ENCODE data around the gene AHDC1.

Gene AHDC1

DNA sequence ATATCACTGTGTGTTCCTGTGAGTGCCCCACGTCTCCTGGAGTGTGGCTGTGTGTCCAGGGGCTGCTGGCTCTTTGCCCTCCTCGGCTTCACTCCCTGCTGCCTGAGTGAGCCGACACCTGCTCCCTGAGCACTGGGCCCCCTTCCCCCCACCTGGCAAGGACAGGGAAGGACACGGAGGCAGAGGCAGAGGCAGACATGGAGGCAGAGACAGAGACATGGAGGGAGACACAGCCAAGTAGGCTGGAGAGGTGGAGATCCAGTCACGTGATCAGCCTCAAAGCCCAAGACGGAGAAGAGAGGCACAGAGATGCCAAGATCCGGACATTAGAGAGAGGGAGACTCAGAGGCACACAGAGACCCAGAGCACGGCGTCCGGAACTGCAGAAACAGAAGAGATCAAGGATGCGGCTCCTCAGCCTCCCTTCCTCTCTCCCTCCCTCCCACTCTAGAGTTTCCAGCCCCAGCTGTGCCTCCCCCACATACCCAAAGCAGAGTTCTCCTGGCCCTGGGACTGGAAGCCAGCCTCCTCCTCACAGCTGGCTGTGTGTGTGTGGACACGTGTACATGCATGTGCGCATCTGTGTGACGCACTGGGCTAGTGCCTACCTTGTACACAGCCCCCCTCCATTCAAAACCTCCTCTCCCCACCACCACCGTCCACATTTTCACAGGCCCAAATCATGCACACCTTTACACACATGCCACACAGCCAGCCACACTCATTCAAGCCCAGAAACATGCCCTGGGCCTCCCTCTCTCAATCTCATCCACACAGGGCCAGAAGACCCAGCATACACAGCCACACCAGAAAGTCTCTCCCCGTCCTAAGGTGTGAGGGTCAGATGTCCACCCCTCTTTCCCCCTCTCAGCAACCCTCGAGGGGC is 74.9 kb downstream of the AHDC1 start:
- Histone ChIP-seq H3K4me2 (ENCODE audit: low read length) (peak overlapping the region; percentile 82), H3K36me3 (ENCODE audit: control insufficient read depth, low read length) (no peaks in the 10 kb centered on the region), H3K4me1 (ENCODE audit: control insufficient read depth, low read length) (peaks cover 64% of the 10 kb centered on the region), H3K4me3 (ENCODE audit: low read length) (peak overlapping the region; percentile 74; the same call in 1 of the 2 replicates), H3K27me3 (ENCODE audit: control insufficient read depth, low read length) (peaks cover 2% of the 10 kb centered on the region; the same call in 1 of the 2 replicates), H3K9me2 (replicated peaks; ENCODE audit: control insufficient read depth, low read length) (no peaks in the 10 kb centered on the region), H4K20me1 (ENCODE audit: control insufficient read depth, insufficient read depth, low read depth, low read length) (no peaks in the 10 kb centered on the region), H3K79me2 (ENCODE audit: control insufficient read depth, low read length) (peaks cover 9% of the 10 kb centered on the region), H3K9me3 (ENCODE audit: control insufficient read depth, insufficient read depth, low read length) (no peaks in the 10 kb centered on the region), H3F3A (ENCODE audit: control insufficient read depth, insufficient read depth) (peaks cover 27% of the 10 kb centered on the region), H3K27ac (ENCODE audit: low read depth, low read length) (no peak overlapping the region)
- no peak for TF ChIP-seq EZH2phosphoT487 (IDR thresholded peaks at IDR 0.05; ENCODE audit: borderline replicate concordance, low read length)
- TF ChIP-seq, protein P1, sequence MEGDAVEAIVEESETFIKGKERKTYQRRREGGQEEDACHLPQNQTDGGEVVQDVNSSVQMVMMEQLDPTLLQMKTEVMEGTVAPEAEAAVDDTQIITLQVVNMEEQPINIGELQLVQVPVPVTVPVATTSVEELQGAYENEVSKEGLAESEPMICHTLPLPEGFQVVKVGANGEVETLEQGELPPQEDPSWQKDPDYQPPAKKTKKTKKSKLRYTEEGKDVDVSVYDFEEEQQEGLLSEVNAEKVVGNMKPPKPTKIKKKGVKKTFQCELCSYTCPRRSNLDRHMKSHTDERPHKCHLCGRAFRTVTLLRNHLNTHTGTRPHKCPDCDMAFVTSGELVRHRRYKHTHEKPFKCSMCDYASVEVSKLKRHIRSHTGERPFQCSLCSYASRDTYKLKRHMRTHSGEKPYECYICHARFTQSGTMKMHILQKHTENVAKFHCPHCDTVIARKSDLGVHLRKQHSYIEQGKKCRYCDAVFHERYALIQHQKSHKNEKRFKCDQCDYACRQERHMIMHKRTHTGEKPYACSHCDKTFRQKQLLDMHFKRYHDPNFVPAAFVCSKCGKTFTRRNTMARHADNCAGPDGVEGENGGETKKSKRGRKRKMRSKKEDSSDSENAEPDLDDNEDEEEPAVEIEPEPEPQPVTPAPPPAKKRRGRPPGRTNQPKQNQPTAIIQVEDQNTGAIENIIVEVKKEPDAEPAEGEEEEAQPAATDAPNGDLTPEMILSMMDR (IDR thresholded peaks at IDR 0.05; ENCODE audit: low read depth, low read length, poor library complexity, severe bottlenecking), result no peak

DNA sequence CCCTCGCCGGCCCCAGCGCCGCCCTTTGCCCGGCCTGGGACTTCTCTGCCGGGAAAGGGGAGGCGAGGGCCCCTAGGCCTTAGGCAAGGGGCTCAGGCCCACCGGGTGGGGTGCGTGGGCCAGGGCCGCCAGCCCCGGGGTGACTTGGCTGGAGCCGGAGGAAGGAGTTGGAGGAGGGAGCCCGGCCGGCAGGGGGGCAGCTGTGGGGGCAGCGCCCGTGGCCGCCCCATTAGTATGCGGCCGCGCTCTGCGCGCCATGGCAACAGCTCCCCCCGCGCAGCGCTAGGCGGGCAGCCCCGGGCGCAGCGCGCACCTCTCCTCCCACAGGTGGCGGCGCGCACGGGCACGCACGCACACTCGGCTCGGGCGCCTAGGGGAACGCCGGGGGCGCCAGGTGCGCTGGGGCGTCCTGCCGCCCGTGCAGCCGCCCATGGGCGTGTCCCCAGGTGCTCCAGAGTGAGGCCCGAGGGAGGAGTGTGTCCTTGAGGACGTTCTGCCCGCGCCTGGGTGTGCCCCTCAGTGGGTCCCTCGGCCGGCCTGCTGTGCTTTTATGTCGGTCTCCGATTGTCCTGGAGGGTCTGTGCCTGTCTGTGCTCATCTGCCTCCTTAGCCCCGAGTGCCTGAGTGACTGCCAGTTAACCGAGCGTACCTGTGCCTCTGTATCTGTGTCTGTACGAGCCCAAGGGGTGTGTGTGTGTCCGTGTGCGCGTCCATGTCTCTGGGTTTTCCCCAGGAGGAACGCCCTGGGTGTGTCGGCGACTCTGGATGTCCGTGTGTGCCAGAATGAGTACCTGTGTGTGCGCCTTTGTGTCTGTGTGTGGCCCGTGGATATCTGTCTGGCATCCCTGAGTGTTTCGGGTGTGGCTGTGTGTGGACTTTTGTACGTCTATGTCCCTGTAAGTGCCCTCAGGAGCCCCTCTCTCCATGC is 75.8 kb downstream of the AHDC1 start:
- H3F3A ChIP-seq (ENCODE audit: control insufficient read depth, insufficient read depth), result peaks cover 28% of the 10 kb centered on the region
- peaks cover 73% of the 10 kb centered on the region for H3K4me1 ChIP-seq (ENCODE audit: control insufficient read depth, low read length)
- H3K4me3 ChIP-seq (ENCODE audit: low read length), result peak overlapping the region; percentile 74
- H3K27ac ChIP-seq (ENCODE audit: low read depth, low read length), result peak overlapping the region; percentile 79; the same call in 1 of the 2 replicates
- H4K20me1 ChIP-seq (ENCODE audit: control insufficient read depth, insufficient read depth, low read depth, low read length), result no peaks in the 10 kb centered on the region
- no peak for TF ChIP-seq EZH2phosphoT487 (IDR thresholded peaks at IDR 0.05; ENCODE audit: borderline replicate concordance, low read length)
- TF ChIP-seq, protein P1 (IDR thresholded peaks at IDR 0.05; ENCODE audit: low read depth, low read length, poor library complexity, severe bottlenecking), result no peak
- H3K9me2 ChIP-seq (replicated peaks; ENCODE audit: control insufficient read depth, low read length), result no peaks in the 10 kb centered on the region
- peaks cover 2% of the 10 kb centered on the region; the same call in 1 of the 2 replicates for H3K27me3 ChIP-seq (ENCODE audit: control insufficient read depth, low read length)
- H3K79me2 ChIP-seq (ENCODE audit: control insufficient read depth, low read length), result peaks cover 9% of the 10 kb centered on the region
- no peaks in the 10 kb centered on the region for H3K36me3 ChIP-seq (ENCODE audit: control insufficient read depth, low read length)
- no peaks in the 10 kb centered on the region for H3K9me3 ChIP-seq (ENCODE audit: control insufficient read depth, insufficient read depth, low read length)
- H3K4me2 ChIP-seq (ENCODE audit: low read length), result peak overlapping the region; percentile 82

DNA sequence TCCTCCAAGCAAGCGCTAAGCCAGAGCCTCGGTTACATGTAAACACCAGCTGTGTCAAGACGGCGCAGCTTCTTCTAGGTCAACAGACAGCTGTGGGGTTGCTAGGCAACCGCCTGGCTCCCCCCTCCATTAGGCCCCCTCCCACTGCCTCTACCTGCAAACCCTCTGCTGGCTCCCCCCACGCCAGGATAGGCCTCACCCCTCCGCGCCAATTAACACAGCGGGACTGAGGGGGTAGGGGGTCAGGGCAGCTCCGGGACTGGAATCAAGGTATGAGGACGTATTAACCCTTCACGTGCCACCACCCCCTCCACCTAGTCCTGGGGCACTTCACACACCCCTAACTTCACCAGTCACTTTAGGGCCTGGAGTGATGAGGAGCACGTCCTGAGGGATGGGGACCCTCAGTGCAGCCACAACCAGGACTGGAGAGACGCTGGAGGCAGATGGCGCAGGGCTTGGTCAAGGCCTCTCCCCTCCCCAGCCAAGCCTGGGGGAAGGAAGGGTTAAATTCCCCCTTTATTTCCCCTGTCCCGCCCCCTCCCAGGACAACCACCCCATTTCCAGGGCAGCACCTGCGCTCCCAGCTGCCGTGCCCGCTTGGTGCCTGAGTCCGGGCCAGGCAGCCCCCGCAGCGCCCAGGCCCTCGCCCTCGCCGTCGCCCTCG is 76.6 kb downstream of the AHDC1 start:
- H3K36me3 ChIP-seq (ENCODE audit: control insufficient read depth, low read length), result no peaks in the 10 kb centered on the region
- H3K27ac ChIP-seq (ENCODE audit: low read depth, low read length), result peak overlapping the region; percentile 79
- no peaks in the 10 kb centered on the region for H3K9me2 ChIP-seq (replicated peaks; ENCODE audit: control insufficient read depth, low read length)
- no peak for TF ChIP-seq EZH2phosphoT487 (IDR thresholded peaks at IDR 0.05; ENCODE audit: borderline replicate concordance, low read length)
- TF ChIP-seq, protein P1 (IDR thresholded peaks at IDR 0.05; ENCODE audit: low read depth, low read length, poor library complexity, severe bottlenecking), result no peak
- H3K79me2 ChIP-seq (ENCODE audit: control insufficient read depth, low read length), result peaks cover 9% of the 10 kb centered on the region
- H3K4me1 ChIP-seq (ENCODE audit: control insufficient read depth, low read length), result peaks cover 77% of the 10 kb centered on the region
- H3K27me3 ChIP-seq (ENCODE audit: control insufficient read depth, low read length), result peaks cover 2% of the 10 kb centered on the region; the same call in 1 of the 2 replicates
- no peaks in the 10 kb centered on the region for H4K20me1 ChIP-seq (ENCODE audit: control insufficient read depth, insufficient read depth, low read depth, low read length)
- peak overlapping the region; percentile 74 for H3K4me3 ChIP-seq (ENCODE audit: low read length)
- H3F3A ChIP-seq (ENCODE audit: control insufficient read depth, insufficient read depth), result peaks cover 28% of the 10 kb centered on the region
- no peaks in the 10 kb centered on the region for H3K9me3 ChIP-seq (ENCODE audit: control insufficient read depth, insufficient read depth, low read length)
- peak overlapping the region; percentile 82 for H3K4me2 ChIP-seq (ENCODE audit: low read length)
